Right lobe of liver (tissue), 6 donors: Measurements from ENCODE around the gene PIWIL4. TPM values are rescaled to one million over a fixed set of nuclear protein-coding genes. Genes with fewer than 3 reads are reported as not detected.
"Not testable (repeated sequence)": the region's sequence is repeated elsewhere in the genome, so short reads cannot be mapped to it uniquely, and the experiment has no call there.

Experiments
- ATAC-seq, 4 donors: fragments of 200-7000 bp; cut with Tn5 transposase; one replicate each; pipeline ENCODE4 v1.9.1; 2020; ENCODE audit warnings: mild to moderate bottlenecking in 4 of 4, moderate library complexity in 4 of 4
- DNase-seq, 3 donors: peaks; one replicate each; pipeline ENCODE4 v3.0.0-alpha.2; 2020
- H3K27ac ChIP-seq, 3 donors: fragments of 200-600 bp; one replicate each; pipeline ENCODE4 v1.8.0; 2022
- H3K27me3 ChIP-seq, 2 donors: fragments of 200-600 bp; one replicate each; pipeline ENCODE4 v1.8.0; 2022
- H3K36me3 ChIP-seq, 4 donors: fragments of 200-600 bp; sonication (generic) in 1 of 4; one replicate each; pipeline versions ENCODE4 v1.5.1 to v1.8.0; 2017 to 2022; ENCODE audit warnings: control low read depth in 1 of 4
- H3K4me1 ChIP-seq, 4 donors: fragments of 200-600 bp; sonication (generic) in 1 of 4; one replicate each; pipeline versions ENCODE4 v1.5.1 to v1.8.0; 2017 to 2022; ENCODE audit warnings: control low read depth in 1 of 4
- H3K4me3 ChIP-seq, 3 donors: fragments of 200-600 bp; one replicate each; pipeline ENCODE4 v1.8.0; 2022
- H3K9me3 ChIP-seq, 4 donors: fragments of 200-600 bp; sonication (generic) in 1 of 4; one replicate each; pipeline versions ENCODE4 v1.5.1 to v1.8.0; 2017 to 2022; ENCODE audit warnings: control low read depth in 1 of 4
- POLR2A ChIP-seq: fragments of 450-650 bp; IDR thresholded peaks from one replicate; pipeline ENCODE4 v1.6.1; 2017; ENCODE audit warnings: antibody characterized with exemption, mild to moderate bottlenecking
- WGBS: methylation state at CpG from one replicate; pipeline ENCODE4 v1.1.6; 2018; ENCODE audit warnings: low coverage, low lambda C conversion rate; ENCODE audit not compliant: insufficient coverage; ENCODE audit errors: missing lambda C conversion rate; 5-methylcytosine and 5-hydroxymethylcytosine counted together
- intact Hi-C, 2 donors: fragments of 100-400 bp; cut with DNase I; formaldehyde crosslinking; loops; one replicate each; pipeline versions ENCODE4 v1.11.2 to v1.14.1; 2022
- total RNA-seq, 6 experiments: library from RNA; depleted of rRNA in 2 of 6; stranded (reverse); fragments of >200 nt in 2 of 6; fragmentation: NEBNext Ultra II Directional in 3 of 6; extraction: Animal tissue kit (Norgen Biotek cat#: 25700) in 3 of 6; gene quantifications; one replicate each; pipeline versions ENCODE4 v1.1.0 to v1.2.4, GENCODE V29; 2016 to 2023
- TF ChIP-seq, protein P1 (sequence below), 4 donors: fragments of 200-600 bp in 3 of 4; fragments of 450-650 bp in 1 of 4; IDR thresholded peaks; one replicate each; pipeline versions ENCODE4 v1.5.1 to v1.8.0; 2016 to 2022; ENCODE audit warnings: antibody characterized with exemption in 4 of 4, mild to moderate bottlenecking in 2 of 4
- donor health status: DM: no; HTN: yes; CAD: no.
- donor health status: DM: no; HTN: no; CAD: no.
- donor health status: DM: no; HTN: no; CAD: no.
- donor health status: DM: no; HTN: yes; CAD: no.
- donor health status: DM: no; HTN: yes; CAD: no.

PIWIL4 gene
- total RNA-seq, 6 experiments from 2014 or later, result 0.12 to 0.71 (median 0.51) TPM

GRCh38 chr11:94639901-94640721, 72.9 kb downstream of the PIWIL4 start:
- H3K27ac ChIP-seq, result no peak overlapping the region
- TF ChIP-seq, protein P1, sequence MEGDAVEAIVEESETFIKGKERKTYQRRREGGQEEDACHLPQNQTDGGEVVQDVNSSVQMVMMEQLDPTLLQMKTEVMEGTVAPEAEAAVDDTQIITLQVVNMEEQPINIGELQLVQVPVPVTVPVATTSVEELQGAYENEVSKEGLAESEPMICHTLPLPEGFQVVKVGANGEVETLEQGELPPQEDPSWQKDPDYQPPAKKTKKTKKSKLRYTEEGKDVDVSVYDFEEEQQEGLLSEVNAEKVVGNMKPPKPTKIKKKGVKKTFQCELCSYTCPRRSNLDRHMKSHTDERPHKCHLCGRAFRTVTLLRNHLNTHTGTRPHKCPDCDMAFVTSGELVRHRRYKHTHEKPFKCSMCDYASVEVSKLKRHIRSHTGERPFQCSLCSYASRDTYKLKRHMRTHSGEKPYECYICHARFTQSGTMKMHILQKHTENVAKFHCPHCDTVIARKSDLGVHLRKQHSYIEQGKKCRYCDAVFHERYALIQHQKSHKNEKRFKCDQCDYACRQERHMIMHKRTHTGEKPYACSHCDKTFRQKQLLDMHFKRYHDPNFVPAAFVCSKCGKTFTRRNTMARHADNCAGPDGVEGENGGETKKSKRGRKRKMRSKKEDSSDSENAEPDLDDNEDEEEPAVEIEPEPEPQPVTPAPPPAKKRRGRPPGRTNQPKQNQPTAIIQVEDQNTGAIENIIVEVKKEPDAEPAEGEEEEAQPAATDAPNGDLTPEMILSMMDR (IDR thresholded peaks at IDR 0.05), result no peak
- no peak for TF ChIP-seq POLR2A
- H3K27me3 ChIP-seq, result no peaks in the 10 kb centered on the region
- 81% methylated on average over 6 of the region's 13 CpGs for WGBS
- H3K36me3 ChIP-seq, result no peaks in the 10 kb centered on the region
- ATAC-seq, result no peak
- intact Hi-C loops, result no loop called here
- H3K4me3 ChIP-seq, result no peak overlapping the region
- no peak for DNase-seq
- no peaks in the 10 kb centered on the region for H3K4me1 ChIP-seq
- H3K9me3 ChIP-seq, result no peaks in the 10 kb centered on the region

DNA sequence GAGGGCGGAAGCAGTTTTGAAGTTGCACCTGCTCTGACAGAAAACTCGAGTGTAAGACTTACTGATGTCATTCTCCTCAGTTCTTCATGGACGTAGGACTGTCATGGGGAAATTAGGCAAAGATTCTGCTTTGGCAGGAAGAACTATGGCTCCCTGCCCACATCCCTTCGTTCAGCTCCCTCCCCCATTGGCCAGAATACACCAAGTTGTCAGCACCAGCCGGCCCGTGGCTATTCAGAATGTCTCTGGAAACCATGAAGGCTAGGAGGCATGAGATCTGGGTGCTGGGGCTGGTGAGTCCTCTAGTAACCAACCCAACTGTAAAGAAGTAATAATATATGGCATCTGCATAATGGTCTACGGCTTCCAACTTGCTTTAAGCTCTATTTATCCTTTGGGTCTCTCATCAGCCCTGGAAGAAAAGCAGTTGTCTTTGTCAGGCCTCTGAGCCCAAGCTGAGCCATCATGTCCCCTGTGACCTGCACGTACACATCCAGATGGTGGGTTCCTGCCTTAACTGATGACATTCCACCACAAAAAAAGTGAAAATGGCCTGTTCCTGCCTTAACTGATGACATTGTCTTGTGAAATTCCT, 74.1 kb downstream of the PIWIL4 start:
- Histone ChIP-seq H3K9me3 (no peaks in the 10 kb centered on the region), H3K4me3 (no peak overlapping the region), H3K27me3 (no peaks in the 10 kb centered on the region), H3K4me1 (no peaks in the 10 kb centered on the region), H3K36me3 (no peaks in the 10 kb centered on the region), H3K27ac (no peak overlapping the region)
- TF ChIP-seq POLR2A, result no peak
- TF ChIP-seq, protein P1 (IDR thresholded peaks at IDR 0.05), result no peak
- intact Hi-C loops, result no loop called here
- 48% methylated on average over 6 of the region's 8 CpGs for whole genome bisulfite sequencing
- DNase-seq (no peak), ATAC-seq (no peak)

DNA sequence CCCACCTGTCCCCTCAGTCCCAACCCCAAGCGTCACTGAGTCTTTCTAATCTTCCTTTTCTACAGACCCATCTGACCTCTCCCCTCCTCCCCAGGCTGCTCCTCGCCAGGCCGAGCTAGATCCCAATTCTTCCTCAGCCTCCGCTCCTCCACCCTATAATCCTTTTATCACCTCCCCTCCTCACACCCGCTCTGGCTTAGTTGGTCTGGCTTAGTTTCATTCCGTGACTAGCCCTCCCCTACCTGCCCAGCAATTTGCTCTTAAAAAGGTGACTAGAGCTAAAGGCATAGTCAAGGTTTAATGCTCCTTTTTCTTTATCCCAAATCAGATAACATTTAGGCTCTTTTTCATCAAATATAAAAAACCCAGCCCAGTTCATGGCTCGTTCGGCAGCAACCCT, 76.0 kb downstream of the PIWIL4 start:
- H3K4me1 ChIP-seq, DNase-seq, H3K27me3 ChIP-seq, H3K27ac ChIP-seq, ATAC-seq, H3K36me3 ChIP-seq, H3K9me3 ChIP-seq, intact Hi-C loops, H3K4me3 ChIP-seq: not testable (repeated sequence)
- WGBS, result 68% methylated on average over 7 of the region's 8 CpGs

DNA sequence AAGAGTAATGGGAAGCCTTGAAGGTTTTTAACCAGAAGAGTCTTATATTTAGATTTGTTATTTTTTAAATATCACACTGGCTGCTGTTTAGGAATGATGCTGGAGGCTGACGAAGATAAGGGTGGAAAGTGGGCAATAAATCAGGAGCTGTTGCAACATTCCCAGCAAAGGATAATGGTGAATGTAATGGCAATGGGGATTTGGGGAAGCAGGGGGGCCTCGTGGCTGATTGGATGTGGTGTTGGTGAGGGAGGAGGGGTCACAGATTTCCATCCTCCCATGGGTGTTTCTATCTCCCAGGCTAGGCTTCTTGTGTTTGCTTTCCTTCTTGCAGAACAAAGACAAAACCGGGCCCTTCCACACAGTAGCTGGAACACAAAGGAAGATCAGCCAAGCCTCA, 80.8 kb downstream of the PIWIL4 start:
- H3K4me1 ChIP-seq, result no peaks in the 10 kb centered on the region
- H3K27me3 ChIP-seq, result no peaks in the 10 kb centered on the region
- TF ChIP-seq, protein P1 (IDR thresholded peaks at IDR 0.05), result no peak
- TF ChIP-seq POLR2A, result no peak
- no peak overlapping the region for H3K27ac ChIP-seq
- 30% methylated on average over 3 of the region's 3 CpGs for WGBS
- H3K4me3 ChIP-seq, result no peak overlapping the region
- no peak for ATAC-seq
- H3K9me3 ChIP-seq, result no peaks in the 10 kb centered on the region
- H3K36me3 ChIP-seq, result no peaks in the 10 kb centered on the region
- intact Hi-C loops, result no loop called here
- DNase-seq, result no peak

DNA sequence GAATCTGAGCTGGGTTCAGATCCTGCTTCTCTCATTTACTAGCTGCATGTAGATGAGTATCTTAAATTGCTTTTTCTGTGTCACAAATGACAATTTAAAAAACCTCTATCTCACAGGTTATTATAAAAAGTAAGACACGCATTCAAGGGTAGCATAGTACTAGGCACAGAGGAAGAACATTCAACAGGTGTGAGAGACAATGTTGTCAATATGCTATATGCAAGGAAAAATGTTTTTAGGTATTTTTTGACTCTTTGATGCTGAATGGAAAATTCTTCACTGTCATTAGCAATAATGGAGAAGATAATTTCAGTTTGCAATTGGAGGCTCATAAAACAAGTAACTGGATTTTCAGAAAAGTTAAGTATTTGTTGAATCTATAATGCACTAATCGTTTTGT, 81.6 kb downstream of the PIWIL4 start:
- Histone ChIP-seq H3K36me3 (no peaks in the 10 kb centered on the region), H3K4me3 (no peak overlapping the region), H3K27ac (no peak overlapping the region), H3K4me1 (no peaks in the 10 kb centered on the region), H3K27me3 (no peaks in the 10 kb centered on the region), H3K9me3 (no peaks in the 10 kb centered on the region)
- WGBS, result 62% methylated on average over 2 of the region's 2 CpGs
- intact Hi-C loops, result no loop called here
- DNase-seq (no peak), ATAC-seq (no peak)
- no peak for TF ChIP-seq POLR2A
- TF ChIP-seq, protein P1 (IDR thresholded peaks at IDR 0.05), result no peak
